ENCODE data around the gene PCDHAC1. TPM values are rescaled to one million over a fixed set of nuclear protein-coding genes. Genes with fewer than 3 reads are reported as not detected.

PCDHAC1 gene
- total RNA-seq, 1 donor from 2014 or later = 25.2 TPM

- Mint-ChIP-seq H3K4me3 (ENCODE audit: unreplicated experiment) (no peak overlapping the region), H3K36me3 (ENCODE audit: unreplicated experiment) (no peaks in the 10 kb centered on the region), H3K9me3 (ENCODE audit: unreplicated experiment) (peaks cover 1% of the 10 kb centered on the region), H3K4me1 (ENCODE audit: low read depth, unreplicated experiment) (peaks cover 19% of the 10 kb centered on the region), H3K27me3 (ENCODE audit: unreplicated experiment) (no peaks in the 10 kb centered on the region), H3K27ac (ENCODE audit: unreplicated experiment) (no peak overlapping the region)
- DNase-seq = no peak
- TF ChIP-seq CTCF (IDR thresholded peaks at IDR 0.05; ENCODE audit: partially characterized antibody, unreplicated experiment) = no peak
Observed at GRCh38 chr5:140978983-140979382, 52.9 kb downstream of the PCDHAC1 start.

Other genes with a start within 250 kb of the PCDHAC1 start
- 162 TPM for gene HARS1, start 234.9 kb upstream of the PCDHAC1 start, total RNA-seq (ENCODE audit: unreplicated experiment)
- gene HARS2, start 234.8 kb upstream of the PCDHAC1 start, total RNA-seq (ENCODE audit: unreplicated experiment) = 56.7 TPM
- gene ZMAT2, start 225.9 kb upstream of the PCDHAC1 start, total RNA-seq (ENCODE audit: unreplicated experiment) = 71.3 TPM
- gene PCDHA1, start 140.2 kb upstream of the PCDHAC1 start, total RNA-seq (ENCODE audit: unreplicated experiment) = 0.69 TPM
- gene PCDHA2, start 131.4 kb upstream of the PCDHAC1 start, total RNA-seq (ENCODE audit: unreplicated experiment) = 20.9 TPM
- 17.9 TPM for gene PCDHA3, start 125.2 kb upstream of the PCDHAC1 start, total RNA-seq (ENCODE audit: unreplicated experiment)
- 29.7 TPM for gene PCDHA4, start 119.2 kb upstream of the PCDHAC1 start, total RNA-seq (ENCODE audit: unreplicated experiment)
- gene PCDHA5, start 104.7 kb upstream of the PCDHAC1 start, total RNA-seq (ENCODE audit: unreplicated experiment) = 11.8 TPM
- 29.8 TPM for gene PCDHA6, start 98.3 kb upstream of the PCDHAC1 start, total RNA-seq (ENCODE audit: unreplicated experiment)
- 22.9 TPM for gene PCDHA7, start 92.0 kb upstream of the PCDHAC1 start, total RNA-seq (ENCODE audit: unreplicated experiment)
- 14.6 TPM for gene PCDHA8, start 85.1 kb upstream of the PCDHAC1 start, total RNA-seq (ENCODE audit: unreplicated experiment)
- gene PCDHA9, start 77.9 kb upstream of the PCDHAC1 start, total RNA-seq (ENCODE audit: unreplicated experiment) = 18.9 TPM
- 47.7 TPM for gene PCDHA10, start 70.4 kb upstream of the PCDHAC1 start, total RNA-seq (ENCODE audit: unreplicated experiment)
- 23.2 TPM for gene PCDHA11, start 57.3 kb upstream of the PCDHAC1 start, total RNA-seq (ENCODE audit: unreplicated experiment)
- 32.4 TPM for gene PCDHA12, start 51.0 kb upstream of the PCDHAC1 start, total RNA-seq (ENCODE audit: unreplicated experiment)
- 10.2 TPM for gene PCDHA13, start 44.2 kb upstream of the PCDHAC1 start, total RNA-seq (ENCODE audit: unreplicated experiment)
- 6.0 TPM for gene PCDHAC2, start 40.2 kb downstream of the PCDHAC1 start, total RNA-seq (ENCODE audit: unreplicated experiment)
- not detected for gene PCDHB1, start 125.1 kb downstream of the PCDHAC1 start, total RNA-seq (ENCODE audit: unreplicated experiment)
- gene PCDHB2, start 168.3 kb downstream of the PCDHAC1 start, total RNA-seq (ENCODE audit: unreplicated experiment) = 103 TPM
- 36.9 TPM for gene PCDHB3, start 174.2 kb downstream of the PCDHAC1 start, total RNA-seq (ENCODE audit: unreplicated experiment)
- 7.8 TPM for gene PCDHB4, start 195.5 kb downstream of the PCDHAC1 start, total RNA-seq (ENCODE audit: unreplicated experiment)
- gene PCDHB5, start 208.9 kb downstream of the PCDHAC1 start, total RNA-seq (ENCODE audit: unreplicated experiment) = 72.2 TPM
- 7.2 TPM for gene PCDHB6, start 223.8 kb downstream of the PCDHAC1 start, total RNA-seq (ENCODE audit: unreplicated experiment)
- gene PCDHB7, start 246.3 kb downstream of the PCDHAC1 start, total RNA-seq (ENCODE audit: unreplicated experiment) = 3.4 TPM